ENCODE data around the gene ATG16L2.
A peak's percentile ranks its signal among the peaks of the same experiment; 100 is the strongest.

Gene ATG16L2

DNA sequence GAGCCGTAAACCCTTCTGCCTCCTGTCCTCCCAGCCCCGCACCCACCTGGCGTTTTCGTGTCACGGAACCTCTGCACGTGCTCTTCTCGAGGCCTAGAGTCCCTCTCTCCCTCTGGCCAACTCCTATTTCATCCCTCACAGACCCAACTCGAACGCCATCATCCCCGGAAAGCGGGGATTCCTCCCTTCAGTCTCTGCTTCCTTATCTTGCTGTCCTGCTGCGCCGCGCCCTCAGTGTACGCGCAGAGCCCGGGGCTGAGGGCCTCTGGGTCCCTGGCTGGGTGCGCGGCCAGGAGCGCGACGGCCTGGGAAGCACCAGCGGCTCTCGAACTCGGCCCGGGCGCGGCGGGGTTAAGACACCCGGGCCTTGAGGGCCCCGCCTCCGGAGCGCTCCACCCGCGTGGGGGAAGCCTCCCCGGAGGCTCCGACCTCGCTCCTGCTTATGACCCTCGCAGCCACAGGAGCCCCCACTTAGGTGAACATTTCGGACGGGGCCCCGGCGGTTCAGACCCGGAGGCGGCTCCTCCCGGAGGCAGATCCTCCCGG is 398 bp upstream of the ATG16L2 start:
- in situ Hi-C loops (cut with HindIII; ENCODE audit: low pct_unique_long_range_greater_than_20kb, low sequenced_read_pairs): no loop called here
- TF ChIP-seq JUND (IDR thresholded peaks at IDR 0.05; ENCODE audit: low read depth): no peak
- peak; percentile 82 to 90 for DNase-seq (ENCODE audit: low read depth in 1 of 2, low spot score in 1 of 2)

DNA sequence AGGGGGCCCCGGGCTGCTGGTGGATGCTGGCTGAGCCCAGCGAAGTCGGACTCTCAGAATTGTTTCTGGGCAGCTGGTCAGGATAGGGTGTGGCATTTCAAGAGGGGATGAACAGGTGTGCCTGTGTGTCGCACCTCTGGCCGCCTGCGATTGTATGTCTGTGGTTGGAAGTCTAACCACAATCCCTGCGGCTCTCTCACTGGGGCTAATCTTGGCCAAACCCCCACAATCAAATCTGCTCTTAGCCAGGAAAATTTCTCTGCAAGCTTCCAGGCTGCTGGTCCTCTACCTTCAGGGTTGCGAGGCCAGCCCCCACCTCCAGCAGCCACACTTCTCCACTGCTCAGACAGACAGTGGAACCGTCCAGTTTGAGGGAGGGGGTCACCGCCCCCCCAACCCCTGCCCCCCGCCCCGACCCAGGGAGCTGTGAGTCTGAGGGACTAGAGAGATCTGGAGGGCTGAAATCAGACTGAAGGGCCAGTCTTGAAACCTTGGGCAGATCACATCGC is 953 bp downstream of the ATG16L2 start:
- in situ Hi-C loops (cut with HindIII; ENCODE audit: low pct_unique_long_range_greater_than_20kb, low sequenced_read_pairs): no loop called here
- no peak for TF ChIP-seq JUND (IDR thresholded peaks at IDR 0.05; ENCODE audit: low read depth)
- no peak for DNase-seq (ENCODE audit: low read depth in 1 of 2, low spot score in 1 of 2)

DNA sequence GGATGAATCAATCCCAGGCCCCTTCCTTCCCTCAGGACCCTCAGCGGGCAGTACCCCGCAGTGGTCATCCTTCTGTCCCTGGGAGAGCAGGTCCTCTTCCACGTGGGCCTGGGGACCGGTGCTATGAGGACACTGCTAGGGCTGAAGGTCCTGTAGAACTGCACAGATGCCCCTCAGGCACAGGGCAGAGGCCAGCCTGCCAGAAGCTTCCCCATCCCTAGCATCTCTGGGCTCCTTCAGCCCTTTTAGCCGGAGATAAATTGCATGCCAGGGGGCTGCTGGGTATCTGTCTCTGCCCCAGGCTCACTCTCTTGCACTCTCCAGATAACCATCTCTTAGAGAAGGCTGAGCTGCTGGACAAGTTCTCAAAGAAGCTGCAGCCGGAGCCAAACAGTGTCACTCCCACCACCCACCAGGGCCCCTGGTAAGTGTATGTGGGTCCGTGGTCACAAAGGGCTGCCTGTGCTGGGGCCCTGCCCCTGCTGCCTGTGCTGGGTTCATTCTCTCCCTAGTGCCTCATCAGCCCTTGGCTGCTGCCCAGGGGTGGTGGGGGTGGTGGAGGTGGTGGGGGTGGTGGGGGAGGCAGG is 2.3 kb downstream of the ATG16L2 start:
- in situ Hi-C loops (cut with HindIII; ENCODE audit: low pct_unique_long_range_greater_than_20kb, low sequenced_read_pairs): no loop called here
- no peak for TF ChIP-seq JUND (IDR thresholded peaks at IDR 0.05; ENCODE audit: low read depth)
- peak in 1 of 2 experiments; percentile 42 for DNase-seq (ENCODE audit: low read depth in 1 of 2, low spot score in 1 of 2)

DNA sequence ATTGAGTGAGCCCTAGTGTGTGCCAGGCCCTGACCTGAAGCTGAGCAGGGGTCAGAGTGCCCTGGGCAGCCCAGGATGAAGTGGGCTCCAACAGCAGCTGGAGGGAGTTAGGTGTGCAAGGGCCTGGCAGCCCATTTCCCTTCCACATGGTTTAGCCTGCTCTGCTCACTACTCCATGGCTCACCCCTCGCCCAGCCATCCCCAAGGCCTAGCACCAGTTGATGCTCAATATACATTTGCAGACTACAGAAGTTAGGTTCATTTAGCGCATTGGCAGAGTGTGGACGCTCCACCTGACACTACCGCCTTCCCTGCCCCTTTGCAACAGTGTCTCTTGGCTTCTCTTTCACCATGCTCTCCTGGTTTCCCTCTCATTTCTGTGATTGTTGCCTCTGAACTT is 3.8 kb downstream of the ATG16L2 start:
- no peak for TF ChIP-seq JUND (IDR thresholded peaks at IDR 0.05; ENCODE audit: low read depth)
- in situ Hi-C loops (cut with HindIII; ENCODE audit: low pct_unique_long_range_greater_than_20kb, low sequenced_read_pairs): no loop called here
- no peak for DNase-seq (ENCODE audit: low read depth in 1 of 2, low spot score in 1 of 2)

DNA sequence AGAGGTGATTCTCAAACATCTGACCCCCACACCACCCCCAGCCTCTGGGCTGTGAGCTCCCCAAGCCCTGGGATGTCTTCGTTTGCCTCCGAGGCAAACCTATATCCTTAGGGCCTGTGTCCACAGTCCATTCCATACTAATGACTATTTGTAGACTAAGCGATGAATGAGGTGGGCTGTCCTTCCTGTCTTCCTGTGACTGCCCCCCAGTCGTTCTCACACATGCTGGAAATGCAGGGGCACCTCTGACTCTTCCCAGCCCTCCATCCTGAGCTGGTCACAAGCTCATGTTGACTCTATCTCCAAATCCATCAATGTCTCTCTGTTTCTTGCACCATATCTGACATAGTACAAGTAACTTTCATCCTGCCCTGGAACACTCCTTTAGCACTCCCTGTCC is 4.8 kb downstream of the ATG16L2 start:
- in situ Hi-C loops (cut with HindIII; ENCODE audit: low pct_unique_long_range_greater_than_20kb, low sequenced_read_pairs): no loop called here
- no peak for DNase-seq (ENCODE audit: low read depth in 1 of 2, low spot score in 1 of 2)
- no peak for TF ChIP-seq JUND (IDR thresholded peaks at IDR 0.05; ENCODE audit: low read depth)

DNA sequence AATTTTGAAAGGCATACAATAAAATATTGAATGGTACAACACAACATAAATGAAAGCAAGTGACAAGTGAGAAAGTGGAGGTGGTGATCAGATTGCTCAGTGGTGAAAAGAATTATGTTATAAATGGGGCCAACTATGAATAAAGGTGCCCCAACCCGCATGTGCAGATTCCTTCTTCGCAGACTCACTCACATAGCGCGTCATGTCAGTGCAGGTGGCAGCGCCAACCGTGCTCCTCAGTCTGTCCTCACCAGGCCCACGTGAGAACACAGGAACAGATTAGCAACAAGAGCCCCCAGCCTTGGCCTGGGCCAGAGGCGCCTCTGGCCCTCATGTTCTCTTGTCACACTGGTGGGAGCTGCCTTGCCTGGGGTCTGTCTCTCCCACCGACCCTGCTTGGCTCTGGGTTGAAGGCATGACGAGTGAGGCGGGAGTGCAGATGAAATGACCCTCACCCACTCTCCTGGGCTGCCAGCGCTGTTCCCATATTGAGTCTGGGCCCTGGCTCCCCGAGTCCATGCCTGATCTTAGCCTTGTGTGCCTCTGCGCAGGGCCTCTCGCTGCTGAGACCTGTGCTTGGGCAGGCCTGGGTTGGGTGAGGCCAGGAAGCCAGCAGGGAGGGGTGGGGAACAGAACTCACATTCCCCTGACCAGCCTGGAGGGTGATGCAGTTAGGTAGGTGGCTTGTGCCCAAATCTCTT is 6.4 kb downstream of the ATG16L2 start:
- TF ChIP-seq JUND (IDR thresholded peaks at IDR 0.05; ENCODE audit: low read depth): no peak
- in situ Hi-C loops (cut with HindIII; ENCODE audit: low pct_unique_long_range_greater_than_20kb, low sequenced_read_pairs): no loop called here
- DNase-seq (ENCODE audit: low read depth in 1 of 2, low spot score in 1 of 2): no peak

DNA sequence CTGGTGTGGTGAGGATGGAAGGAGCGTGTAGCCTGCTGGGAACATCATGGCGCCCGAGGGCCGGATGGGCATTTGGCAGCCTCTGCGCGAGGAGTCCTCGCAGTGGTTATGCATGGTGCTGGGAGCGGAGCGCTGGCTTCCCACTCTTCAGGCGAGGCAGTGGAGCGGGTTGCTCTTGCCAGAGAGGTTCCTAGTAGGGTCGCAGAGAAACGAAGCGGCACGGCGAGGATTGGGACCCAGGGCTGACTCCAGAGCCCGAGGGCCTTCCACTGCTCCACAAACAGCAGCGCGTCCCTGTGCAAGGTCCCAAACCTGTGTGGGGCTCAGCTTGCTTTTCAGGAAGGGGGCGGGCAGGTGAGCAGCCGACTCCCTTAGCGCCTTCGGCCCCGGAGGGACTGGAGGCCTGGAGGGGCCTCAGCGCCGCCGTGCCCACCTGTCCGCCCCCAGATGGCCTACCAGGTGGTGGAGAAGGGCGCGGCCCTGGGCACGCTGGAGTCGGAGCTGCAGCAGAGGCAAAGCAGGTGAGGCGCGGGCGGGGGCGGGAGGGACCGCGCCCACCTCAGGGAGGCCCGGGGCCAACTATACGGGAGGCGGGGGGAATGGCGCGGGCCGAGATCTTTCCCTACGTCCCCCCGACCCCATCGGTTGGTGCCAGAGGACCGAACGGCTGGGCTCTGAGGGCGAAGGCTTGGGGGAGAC is 7.2 kb downstream of the ATG16L2 start:
- DNase-seq (ENCODE audit: low read depth in 1 of 2, low spot score in 1 of 2): no peak
- no peak for TF ChIP-seq JUND (IDR thresholded peaks at IDR 0.05; ENCODE audit: low read depth)
- in situ Hi-C loops (cut with HindIII; ENCODE audit: low pct_unique_long_range_greater_than_20kb, low sequenced_read_pairs): no loop called here

DNA sequence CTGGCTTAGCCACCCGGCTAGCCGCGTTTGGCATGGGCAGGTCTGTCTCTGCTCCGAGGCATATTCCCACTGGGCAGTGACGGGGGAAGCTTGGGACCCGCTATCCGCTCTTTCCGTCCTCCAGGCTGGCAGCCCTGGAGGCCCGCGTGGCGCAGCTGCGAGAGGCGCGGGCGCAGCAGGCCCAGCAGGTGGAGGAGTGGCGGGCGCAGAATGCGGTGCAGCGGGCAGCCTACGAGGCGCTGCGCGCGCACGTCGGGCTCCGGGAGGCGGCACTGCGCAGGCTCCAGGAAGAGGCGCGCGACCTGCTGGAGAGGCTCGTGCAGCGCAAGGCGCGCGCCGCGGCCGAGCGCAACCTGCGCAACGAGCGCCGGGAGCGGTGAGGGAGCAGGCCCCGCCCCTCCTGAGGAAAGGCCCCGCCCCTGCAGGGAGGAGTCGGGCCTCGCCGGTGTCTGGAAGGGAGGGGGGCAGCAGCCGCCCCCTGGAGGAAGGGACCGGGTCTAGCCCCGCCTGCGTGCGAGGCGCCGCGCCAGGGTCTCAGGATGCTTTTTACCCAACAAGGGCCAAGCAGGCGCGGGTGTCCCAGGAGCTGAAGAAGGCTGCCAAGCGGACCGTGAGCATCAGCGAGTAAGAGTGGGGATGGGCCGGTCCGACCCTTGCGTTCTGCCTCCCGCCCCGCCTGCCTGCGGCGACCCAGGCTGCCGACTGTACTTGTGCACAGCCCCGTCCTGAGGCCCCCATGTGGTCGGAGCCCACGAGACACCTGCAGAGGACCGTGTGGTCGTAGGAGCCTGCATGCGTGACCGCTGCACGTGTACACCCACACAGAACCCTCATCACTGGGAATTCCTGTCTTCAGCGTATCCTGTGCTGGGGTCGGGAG is 7.9 kb downstream of the ATG16L2 start:
- DNase-seq (ENCODE audit: low read depth in 1 of 2, low spot score in 1 of 2): peak; percentile 94 to 99
- TF ChIP-seq JUND (IDR thresholded peaks at IDR 0.05; ENCODE audit: low read depth): no peak
- in situ Hi-C loops (cut with HindIII; ENCODE audit: low pct_unique_long_range_greater_than_20kb, low sequenced_read_pairs): no loop called here

DNA sequence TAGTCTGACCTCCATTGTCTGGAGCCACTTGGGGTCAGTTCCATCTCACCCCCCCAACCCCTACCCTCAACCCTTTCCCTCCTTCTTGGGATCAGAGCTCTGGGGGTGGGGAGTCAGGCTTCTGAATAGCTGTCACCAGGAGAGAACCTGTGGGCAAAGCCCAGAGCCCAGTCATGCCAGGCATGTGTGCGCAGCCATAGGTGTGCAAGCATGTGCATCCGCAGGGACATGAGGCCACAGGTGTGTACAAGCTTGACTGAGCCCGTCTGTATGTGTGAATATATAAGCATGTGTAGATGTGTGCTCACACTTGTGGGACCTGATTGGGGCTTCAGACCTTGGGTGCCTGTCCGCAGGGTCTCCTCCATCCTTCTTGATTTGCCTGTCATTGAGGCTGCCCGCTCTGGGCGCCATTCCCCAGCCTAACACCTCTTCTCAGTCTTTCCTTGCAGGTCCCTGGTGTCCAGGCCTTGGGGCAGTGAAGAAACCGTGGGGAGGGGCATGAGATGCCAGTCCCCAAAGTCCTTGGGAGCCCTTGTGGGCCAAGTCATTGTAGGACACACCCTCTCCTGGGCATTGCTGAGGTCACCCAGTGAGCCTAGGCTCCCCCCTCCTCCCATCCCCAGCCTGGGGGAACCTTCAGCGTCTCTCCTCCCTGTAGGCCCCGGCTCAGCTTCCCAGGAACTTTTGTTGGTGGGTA is 9.0 kb downstream of the ATG16L2 start:
- no peak for TF ChIP-seq JUND (IDR thresholded peaks at IDR 0.05; ENCODE audit: low read depth)
- in situ Hi-C loops (cut with HindIII; ENCODE audit: low pct_unique_long_range_greater_than_20kb, low sequenced_read_pairs): no loop called here
- no peak for DNase-seq (ENCODE audit: low read depth in 1 of 2, low spot score in 1 of 2)

DNA sequence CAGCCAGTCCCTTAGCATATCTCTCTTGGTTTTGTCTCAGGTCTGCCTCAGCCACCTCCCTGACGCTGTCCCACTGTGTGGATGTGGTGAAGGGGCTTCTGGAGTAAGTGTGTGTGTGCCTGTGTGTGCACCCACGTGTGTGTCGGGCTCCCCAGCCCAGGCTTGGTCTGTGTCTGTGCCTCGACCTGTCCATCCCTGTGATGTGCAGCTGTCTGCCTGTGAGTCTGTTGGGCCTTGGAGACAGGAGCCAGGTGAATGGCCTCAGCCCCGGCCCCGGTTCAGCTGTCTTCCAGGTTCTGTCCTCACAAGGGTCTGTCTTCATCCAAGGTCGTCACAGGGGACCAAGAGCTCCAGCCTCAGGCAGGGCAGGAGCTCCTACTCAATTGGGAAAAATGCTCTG is 9.8 kb downstream of the ATG16L2 start:
- in situ Hi-C loops (cut with HindIII; ENCODE audit: low pct_unique_long_range_greater_than_20kb, low sequenced_read_pairs): no loop called here
- TF ChIP-seq JUND (IDR thresholded peaks at IDR 0.05; ENCODE audit: low read depth): no peak
- DNase-seq (ENCODE audit: low read depth in 1 of 2, low spot score in 1 of 2): no peak

DNA sequence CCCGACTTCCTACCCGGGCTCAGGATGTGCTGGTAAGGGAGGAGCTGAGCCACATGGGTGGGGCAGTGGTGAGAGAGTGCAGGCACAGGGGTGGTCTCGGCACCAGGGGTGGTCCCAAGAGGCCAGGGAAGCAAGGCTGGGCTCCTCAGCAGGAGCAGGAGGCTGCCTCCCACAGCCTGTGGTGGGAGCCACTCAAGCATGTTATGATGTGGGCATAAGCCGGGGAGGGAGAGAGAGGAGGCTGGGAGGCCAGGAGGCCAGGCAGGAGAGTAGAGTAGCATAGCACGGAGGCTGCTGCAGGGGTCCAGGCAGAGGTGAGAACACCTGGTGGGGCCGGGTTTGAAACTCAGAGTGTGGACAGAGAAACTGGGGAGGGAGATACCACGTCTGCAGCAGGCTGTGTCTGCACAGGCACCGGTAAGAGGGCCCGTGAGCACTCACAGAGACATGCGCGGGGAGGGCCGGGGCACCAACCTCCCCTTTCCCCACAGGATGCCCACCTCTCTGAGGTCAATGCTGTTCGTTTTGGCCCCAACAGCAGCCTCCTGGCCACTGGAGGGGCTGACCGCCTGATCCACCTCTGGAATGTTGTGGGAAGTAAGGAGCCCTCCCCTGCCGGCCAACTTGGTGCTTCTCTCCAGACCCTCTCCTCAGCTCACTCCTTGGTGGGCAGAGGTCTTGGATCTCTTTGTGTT is 10.7 kb downstream of the ATG16L2 start:
- TF ChIP-seq JUND (IDR thresholded peaks at IDR 0.05; ENCODE audit: low read depth): no peak
- DNase-seq (ENCODE audit: low read depth in 1 of 2, low spot score in 1 of 2): no peak
- in situ Hi-C loops (cut with HindIII; ENCODE audit: low pct_unique_long_range_greater_than_20kb, low sequenced_read_pairs): no loop called here

Data from T47D (cell line).